ENCODE measurements around the gene POU2AF2.

The POU2AF2 gene

GRCh38 chr11:111334532-111335502 lies 89.3 kb downstream of the POU2AF2 start:
- DNase-seq: no peak

- DNase-seq: no peak
Observed at GRCh38 chr11:111335549-111335948, 90.0 kb downstream of the POU2AF2 start.
